Esophagus squamous epithelium (tissue), 4 donors: ENCODE results near the gene ZMIZ1.

Source experiments
- POLR2A ChIP-seq, 4 donors: fragments of 450-650 bp; IDR thresholded peaks; one replicate each; pipeline ENCODE4 v1.6.1; 2017; ENCODE audit warnings: antibody characterized with exemption in 4 of 4, mild to moderate bottlenecking in 4 of 4, moderate library complexity in 3 of 4
- TF ChIP-seq, protein P1 (sequence below), 6 experiments: fragments of 450-650 bp in 4 of 6; fragments of 200-600 bp in 2 of 6; sonication (generic) in 2 of 6; IDR thresholded peaks; one replicate each; pipeline ENCODE4 v1.5.1; 2016 to 2019; ENCODE audit warnings: antibody characterized with exemption in 6 of 6, mild to moderate bottlenecking in 4 of 6, moderate library complexity in 4 of 6

DNA sequence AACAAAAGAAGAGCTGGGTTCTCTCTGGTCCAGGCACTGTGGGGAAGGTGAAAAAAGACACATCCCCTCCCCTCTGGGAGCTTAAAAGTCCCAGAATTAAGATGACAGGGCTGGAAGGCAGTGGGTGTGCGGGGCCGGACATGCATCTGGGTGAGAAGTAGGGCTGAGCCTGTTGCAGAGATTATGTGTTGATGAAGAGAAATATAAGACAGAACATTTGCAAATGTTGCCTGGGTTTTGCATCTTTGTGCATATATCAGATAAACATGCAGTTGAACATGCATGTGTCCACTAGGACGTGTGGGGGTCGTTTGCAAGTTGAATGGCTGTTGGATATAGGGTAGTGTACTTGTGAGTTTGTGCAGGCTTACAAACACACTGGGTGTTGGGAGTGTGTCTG, 184.2 kb downstream of the ZMIZ1 start:
- TF ChIP-seq, protein P1, sequence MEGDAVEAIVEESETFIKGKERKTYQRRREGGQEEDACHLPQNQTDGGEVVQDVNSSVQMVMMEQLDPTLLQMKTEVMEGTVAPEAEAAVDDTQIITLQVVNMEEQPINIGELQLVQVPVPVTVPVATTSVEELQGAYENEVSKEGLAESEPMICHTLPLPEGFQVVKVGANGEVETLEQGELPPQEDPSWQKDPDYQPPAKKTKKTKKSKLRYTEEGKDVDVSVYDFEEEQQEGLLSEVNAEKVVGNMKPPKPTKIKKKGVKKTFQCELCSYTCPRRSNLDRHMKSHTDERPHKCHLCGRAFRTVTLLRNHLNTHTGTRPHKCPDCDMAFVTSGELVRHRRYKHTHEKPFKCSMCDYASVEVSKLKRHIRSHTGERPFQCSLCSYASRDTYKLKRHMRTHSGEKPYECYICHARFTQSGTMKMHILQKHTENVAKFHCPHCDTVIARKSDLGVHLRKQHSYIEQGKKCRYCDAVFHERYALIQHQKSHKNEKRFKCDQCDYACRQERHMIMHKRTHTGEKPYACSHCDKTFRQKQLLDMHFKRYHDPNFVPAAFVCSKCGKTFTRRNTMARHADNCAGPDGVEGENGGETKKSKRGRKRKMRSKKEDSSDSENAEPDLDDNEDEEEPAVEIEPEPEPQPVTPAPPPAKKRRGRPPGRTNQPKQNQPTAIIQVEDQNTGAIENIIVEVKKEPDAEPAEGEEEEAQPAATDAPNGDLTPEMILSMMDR (IDR thresholded peaks at IDR 0.05): no peak
- TF ChIP-seq POLR2A (IDR thresholded peaks at IDR 0.05): no peak
